HEK293 (cell line): ENCODE data around the gene CENPV.

Experiments
- CTCF ChIA-PET: fragments of 350-600 bp; formaldehyde crosslinking; extraction: SDS; loops from one replicate; lab custom pipeline; 2021; ENCODE audit warnings: antibody characterized with exemption; lab: Yijun Ruan, JAX
- POLR2A ChIA-PET: fragments of 300-600 bp; formaldehyde crosslinking; extraction: SDS; loops from one replicate; lab custom pipeline; 2020; ENCODE audit warnings: antibody characterized with exemption, inconsistent platforms; lab: Yijun Ruan, JAX
- H3K27ac ChIP-seq: fragments of 200-500 bp; sonication (Bioruptor generic); 2 replicates; pipeline ENCODE4 v1.5.1; 2014; ENCODE audit warnings: low read depth, low read length, control low read depth, inconsistent platforms; ENCODE audit errors: extremely low read depth
- H3K36me3 ChIP-seq, 2 experiments: fragments of 200-500 bp in 1 of 2; sonication (Bioruptor generic) in 1 of 2; 1 replicate in 1 of 2; 2 replicates in 1 of 2; pipeline ENCODE4 v1.5.1; 2014 to 2017; ENCODE audit warnings: inconsistent platforms in 2 of 2, low read length in 2 of 2; ENCODE audit not compliant: control insufficient read depth in 2 of 2, insufficient read depth in 1 of 2
- H3K4me1 ChIP-seq: fragments of 200-500 bp; sonication (Bioruptor generic); 2 replicates; pipeline ENCODE4 v1.5.1; 2014; ENCODE audit warnings: mild to moderate bottlenecking, low read length, inconsistent platforms; ENCODE audit not compliant: control insufficient read depth, insufficient read depth
- H3K4me3 ChIP-seq: 2 replicates; pipeline ENCODE4 v1.5.1; 2011; ENCODE audit warnings: low read depth, mild to moderate bottlenecking, control low read depth, low read length, moderate library complexity
- H3K9me3 ChIP-seq: fragments of 200-500 bp; sonication (Bioruptor generic); 2 replicates; pipeline ENCODE4 v1.5.1; 2014; ENCODE audit warnings: low read depth, low read length, inconsistent platforms; ENCODE audit not compliant: control insufficient read depth, insufficient read depth
- GLI2 ChIP-seq: fragments of 450-650 bp; formaldehyde crosslinking; IDR thresholded peaks from 2 replicates; pipeline ENCODE4; 2017; ENCODE audit warnings: missing biosample characterization, missing genetic modification characterization, low read depth, borderline replicate concordance
- HOXA7 ChIP-seq: sonication (generic); formaldehyde crosslinking; IDR thresholded peaks from 2 replicates; pipeline ENCODE4 v1.8.1; 2022; ENCODE audit warnings: missing genetic modification reagents, borderline replicate concordance
- KLF10 ChIP-seq: fragments of 450-650 bp; IDR thresholded peaks from 2 replicates; pipeline ENCODE4 v1.5.1; 2018; ENCODE audit warnings: missing biosample characterization, mild to moderate bottlenecking, missing genetic modification characterization
- OSR2 ChIP-seq: fragments of 450-650 bp; formaldehyde crosslinking; IDR thresholded peaks from 2 replicates; pipeline ENCODE4 v1.5.1; 2016; ENCODE audit warnings: missing biosample characterization, missing genetic modification characterization
- OVOL3 ChIP-seq: fragments of 450-650 bp; formaldehyde crosslinking; IDR thresholded peaks from 2 replicates; pipeline ENCODE4 v1.5.1; 2016; ENCODE audit warnings: missing biosample characterization, missing genetic modification characterization
- ZBTB21 ChIP-seq: fragments of 450-650 bp; formaldehyde crosslinking; IDR thresholded peaks from 2 replicates; pipeline ENCODE4 v1.5.1; 2017; ENCODE audit warnings: missing biosample characterization, missing genetic modification characterization
- ZFP3 ChIP-seq: fragments of 450-650 bp; formaldehyde crosslinking; IDR thresholded peaks from 2 replicates; pipeline ENCODE4 v1.5.1; 2016; ENCODE audit warnings: low read depth, missing biosample characterization, missing genetic modification characterization
- ZNF121 ChIP-seq: fragments of 450-650 bp; formaldehyde crosslinking; IDR thresholded peaks from 2 replicates; pipeline ENCODE4 v1.5.1; 2016; ENCODE audit warnings: missing biosample characterization, missing genetic modification characterization
- ZNF202 ChIP-seq: fragments of 450-650 bp; formaldehyde crosslinking; IDR thresholded peaks from 2 replicates; pipeline ENCODE4 v1.5.1; 2016; ENCODE audit warnings: missing biosample characterization, missing genetic modification characterization, borderline replicate concordance
- ZNF404 ChIP-seq: fragments of 450-650 bp; formaldehyde crosslinking; IDR thresholded peaks from 2 replicates; pipeline ENCODE4 v1.5.1; 2017; ENCODE audit warnings: missing biosample characterization, missing genetic modification characterization
- ZNF510 ChIP-seq: fragments of 450-650 bp; formaldehyde crosslinking; IDR thresholded peaks from 2 replicates; pipeline ENCODE4 v1.5.1; 2018; ENCODE audit warnings: mild to moderate bottlenecking, missing genetic modification characterization, missing biosample characterization; ENCODE audit not compliant: insufficient replicate concordance
- ZNF776 ChIP-seq: fragments of 450-650 bp; formaldehyde crosslinking; IDR thresholded peaks from 2 replicates; pipeline ENCODE4 v1.5.0; 2017; ENCODE audit warnings: missing biosample characterization, missing genetic modification characterization, borderline replicate concordance
- ZSCAN4 ChIP-seq: fragments of 450-650 bp; formaldehyde crosslinking; IDR thresholded peaks from 2 replicates; pipeline ENCODE4 v1.5.1; 2017; ENCODE audit warnings: missing biosample characterization, missing genetic modification characterization
- TF ChIP-seq, protein P1 (sequence below): fragments of 450-650 bp; formaldehyde crosslinking; IDR thresholded peaks from 2 replicates; pipeline ENCODE4 v1.5.1; 2016; ENCODE audit warnings: missing biosample characterization, missing genetic modification characterization
- TF ChIP-seq, protein P2 (sequence below): fragments of 450-650 bp; formaldehyde crosslinking; IDR thresholded peaks from 2 replicates; pipeline ENCODE4 v1.5.1; 2016; ENCODE audit warnings: missing biosample characterization, missing genetic modification characterization, low read depth

Gene CENPV

GRCh38 chr17:16339959-16340358, 13.3 kb downstream of the CENPV start:
- no peak overlapping the region for H3K4me3 ChIP-seq
- H3K36me3 ChIP-seq: peaks cover 24 to 29% of the 10 kb centered on the region in 2 experiments
- TF ChIP-seq KLF10 (tag by site-specific recombination): no peak
- no peak for TF ChIP-seq ZFP3
- TF ChIP-seq ZNF776: no peak
- no peak for TF ChIP-seq ZNF510
- TF ChIP-seq ZSCAN4 (tag by site-specific recombination): no peak
- TF ChIP-seq, protein P1, sequence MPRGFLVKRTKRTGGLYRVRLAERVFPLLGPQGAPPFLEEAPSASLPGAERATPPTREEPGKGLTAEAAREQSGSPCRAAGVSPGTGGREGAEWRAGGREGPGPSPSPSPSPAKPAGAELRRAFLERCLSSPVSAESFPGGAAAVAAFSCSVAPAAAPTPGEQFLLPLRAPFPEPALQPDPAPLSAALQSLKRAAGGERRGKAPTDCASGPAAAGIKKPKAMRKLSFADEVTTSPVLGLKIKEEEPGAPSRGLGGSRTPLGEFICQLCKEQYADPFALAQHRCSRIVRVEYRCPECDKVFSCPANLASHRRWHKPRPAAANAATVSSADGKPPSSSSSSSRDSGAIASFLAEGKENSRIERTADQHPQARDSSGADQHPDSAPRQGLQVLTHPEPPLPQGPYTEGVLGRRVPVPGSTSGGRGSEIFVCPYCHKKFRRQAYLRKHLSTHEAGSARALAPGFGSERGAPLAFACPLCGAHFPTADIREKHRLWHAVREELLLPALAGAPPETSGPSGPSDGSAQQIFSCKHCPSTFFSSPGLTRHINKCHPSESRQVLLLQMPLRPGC (tag by site-specific recombination): no peak
- no peak for TF ChIP-seq OVOL3 (tag by site-specific recombination)
- CTCF ChIA-PET: interaction anchor here (0.6 to 2.4 kb wide), 4 partner anchors 13 to 316 kb away, joined by 3 to 10 read pairs (median 6); no protein-coding TSS in a partner anchor
- H3K4me1 ChIP-seq: no peaks in the 10 kb centered on the region
- H3K9me3 ChIP-seq: no peaks in the 10 kb centered on the region
- no peak overlapping the region for H3K27ac ChIP-seq
- POLR2A ChIA-PET: no interaction called here

- no peak overlapping the region for H3K4me3 ChIP-seq
- TF ChIP-seq OSR2 (tag by site-specific recombination) (no peak), ZNF121 (tag by site-specific recombination) (peak; percentile 90), GLI2 (tag by site-specific recombination) (no peak), ZBTB21 (tag by site-specific recombination) (no peak), HOXA7 (CRISPR knock-in tag) (no peak), ZNF404 (tag by site-specific recombination) (no peak), ZNF202 (tag by site-specific recombination) (no peak)
- TF ChIP-seq, protein P2, sequence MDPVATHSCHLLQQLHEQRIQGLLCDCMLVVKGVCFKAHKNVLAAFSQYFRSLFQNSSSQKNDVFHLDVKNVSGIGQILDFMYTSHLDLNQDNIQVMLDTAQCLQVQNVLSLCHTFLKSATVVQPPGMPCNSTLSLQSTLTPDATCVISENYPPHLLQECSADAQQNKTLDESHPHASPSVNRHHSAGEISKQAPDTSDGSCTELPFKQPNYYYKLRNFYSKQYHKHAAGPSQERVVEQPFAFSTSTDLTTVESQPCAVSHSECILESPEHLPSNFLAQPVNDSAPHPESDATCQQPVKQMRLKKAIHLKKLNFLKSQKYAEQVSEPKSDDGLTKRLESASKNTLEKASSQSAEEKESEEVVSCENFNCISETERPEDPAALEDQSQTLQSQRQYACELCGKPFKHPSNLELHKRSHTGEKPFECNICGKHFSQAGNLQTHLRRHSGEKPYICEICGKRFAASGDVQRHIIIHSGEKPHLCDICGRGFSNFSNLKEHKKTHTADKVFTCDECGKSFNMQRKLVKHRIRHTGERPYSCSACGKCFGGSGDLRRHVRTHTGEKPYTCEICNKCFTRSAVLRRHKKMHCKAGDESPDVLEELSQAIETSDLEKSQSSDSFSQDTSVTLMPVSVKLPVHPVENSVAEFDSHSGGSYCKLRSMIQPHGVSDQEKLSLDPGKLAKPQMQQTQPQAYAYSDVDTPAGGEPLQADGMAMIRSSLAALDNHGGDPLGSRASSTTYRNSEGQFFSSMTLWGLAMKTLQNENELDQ: no peak
- no peaks in the 10 kb centered on the region for H3K4me1 ChIP-seq
- POLR2A ChIA-PET: no interaction called here
- no peak overlapping the region for H3K27ac ChIP-seq
- CTCF ChIA-PET: interaction anchor here (0.8 to 2.4 kb wide), 2 partner anchors 24 to 25 kb away, joined by 5 to 10 read pairs; no protein-coding TSS in a partner anchor
- H3K36me3 ChIP-seq: peaks cover 23 to 24% of the 10 kb centered on the region in 2 experiments
- no peaks in the 10 kb centered on the region for H3K9me3 ChIP-seq
These were observed 13.9 kb downstream of the CENPV start for GRCh38 chr17:16339402-16339801.

- Histone ChIP-seq H3K4me1 (no peaks in the 10 kb centered on the region), H3K4me3 (no peak overlapping the region), H3K36me3 (peaks cover 13 to 14% of the 10 kb centered on the region in 2 experiments), H3K27ac (no peak overlapping the region), H3K9me3 (no peaks in the 10 kb centered on the region)
- POLR2A ChIA-PET: interaction anchor here (0.6 kb wide), 1 partner anchor 111 kb away, joined by 4 read pairs; no protein-coding TSS in a partner anchor
- CTCF ChIA-PET: interaction anchor here (0.6 to 0.8 kb wide), 4 partner anchors 14 to 1268 kb away, joined by 3 to 7 read pairs (median 4); partner anchors contain the start of gene CENPV
- TF ChIP-seq ZNF121 (tag by site-specific recombination) (peak; percentile 78), OSR2 (tag by site-specific recombination) (no peak)
These were observed 14.9 kb downstream of the CENPV start for GRCh38 chr17:16338391-16338790.
